Memory B cell (primary cell): Measurements from ENCODE around the gene MYL12B.
A peak's percentile ranks its signal among the peaks of the same experiment; 100 is the strongest.

ENCODE experiments used
- ATAC-seq: fragments of 150-1000 bp; cut with Tn5 transposase; 2 replicates; pipeline ENCODE4 v1.10.0; 2021; ENCODE audit warnings: low read depth, mild to moderate bottlenecking, moderate library complexity
- DNase-seq, 2 donors: peaks; one replicate each; pipeline ENCODE4 v3.0.0; 2022; ENCODE audit warnings: low spot score in 2 of 2
- H3K27ac Mint-ChIP-seq: one replicate; pipeline ENCODE4 v1.8.0; 2022; ENCODE audit warnings: mild to moderate bottlenecking, moderate library complexity, mixed read lengths
- H3K27me3 Mint-ChIP-seq: one replicate; pipeline ENCODE4 v1.8.0; 2022; ENCODE audit warnings: mixed read lengths
- H3K36me3 Mint-ChIP-seq: one replicate; pipeline ENCODE4 v1.8.0; 2022; ENCODE audit warnings: mild to moderate bottlenecking, mixed read lengths
- H3K4me1 Mint-ChIP-seq: one replicate; pipeline ENCODE4 v1.8.0; 2022; ENCODE audit warnings: mixed read lengths
- H3K4me3 Mint-ChIP-seq: one replicate; pipeline ENCODE4 v1.8.0; 2022; ENCODE audit warnings: mild to moderate bottlenecking, moderate library complexity, mixed read lengths
- H3K9me3 Mint-ChIP-seq: one replicate; pipeline ENCODE4 v1.8.0; 2022; ENCODE audit warnings: mixed read lengths

MYL12B gene

GRCh38 chr18:3225588-3225987 lies 36.3 kb upstream of the MYL12B start:
- Mint-ChIP-seq H3K9me3 (no peaks in the 10 kb centered on the region), H3K36me3 (peaks cover 3% of the 10 kb centered on the region), H3K27me3 (peaks cover 1% of the 10 kb centered on the region), H3K4me3 (no peak overlapping the region), H3K27ac (no peak overlapping the region), H3K4me1 (no peaks in the 10 kb centered on the region)
- DNase-seq (no peak), ATAC-seq (no peak)

GRCh38 chr18:3226048-3226447 lies 35.9 kb upstream of the MYL12B start:
- no peak for DNase-seq
- H3K27me3 Mint-ChIP-seq: peaks cover 1% of the 10 kb centered on the region
- no peaks in the 10 kb centered on the region for H3K4me1 Mint-ChIP-seq
- no peak overlapping the region for H3K27ac Mint-ChIP-seq
- H3K9me3 Mint-ChIP-seq: no peaks in the 10 kb centered on the region
- H3K36me3 Mint-ChIP-seq: peaks cover 3% of the 10 kb centered on the region
- ATAC-seq: no peak
- H3K4me3 Mint-ChIP-seq: no peak overlapping the region

- no peak for ATAC-seq
- Mint-ChIP-seq H3K27ac (no peak overlapping the region), H3K36me3 (peaks cover 3% of the 10 kb centered on the region), H3K9me3 (no peaks in the 10 kb centered on the region), H3K4me1 (no peaks in the 10 kb centered on the region), H3K4me3 (no peak overlapping the region), H3K27me3 (peaks cover 1% of the 10 kb centered on the region)
- DNase-seq: no peak
Observed at GRCh38 chr18:3230401-3231334, 31.3 kb upstream of the MYL12B start.

GRCh38 chr18:3233004-3233403 lies 28.9 kb upstream of the MYL12B start:
- Mint-ChIP-seq H3K27me3 (no peaks in the 10 kb centered on the region), H3K9me3 (no peaks in the 10 kb centered on the region), H3K4me3 (no peak overlapping the region), H3K4me1 (no peaks in the 10 kb centered on the region), H3K27ac (no peak overlapping the region), H3K36me3 (no peaks in the 10 kb centered on the region)
- ATAC-seq (no peak), DNase-seq (no peak)

- no peak for DNase-seq
- Mint-ChIP-seq H3K27ac (no peak overlapping the region), H3K27me3 (no peaks in the 10 kb centered on the region), H3K4me1 (no peaks in the 10 kb centered on the region), H3K36me3 (no peaks in the 10 kb centered on the region), H3K4me3 (no peak overlapping the region), H3K9me3 (no peaks in the 10 kb centered on the region)
- no peak for ATAC-seq
Observed at GRCh38 chr18:3233433-3234168, 28.3 kb upstream of the MYL12B start.

- H3K27ac Mint-ChIP-seq: no peak overlapping the region
- peaks cover 3% of the 10 kb centered on the region for H3K4me1 Mint-ChIP-seq
- no peak overlapping the region for H3K4me3 Mint-ChIP-seq
- no peaks in the 10 kb centered on the region for H3K9me3 Mint-ChIP-seq
- H3K36me3 Mint-ChIP-seq: peaks cover 3% of the 10 kb centered on the region
- DNase-seq (no peak), ATAC-seq (no peak)
- H3K27me3 Mint-ChIP-seq: no peaks in the 10 kb centered on the region
Observed at GRCh38 chr18:3234457-3234856, 27.5 kb upstream of the MYL12B start.

GRCh38 chr18:3235846-3236245 lies 26.1 kb upstream of the MYL12B start:
- H3K36me3 Mint-ChIP-seq: peaks cover 8% of the 10 kb centered on the region
- peaks cover 2% of the 10 kb centered on the region for H3K9me3 Mint-ChIP-seq
- no peak for DNase-seq
- no peaks in the 10 kb centered on the region for H3K27me3 Mint-ChIP-seq
- peaks cover 3% of the 10 kb centered on the region for H3K4me1 Mint-ChIP-seq
- no peak overlapping the region for H3K4me3 Mint-ChIP-seq
- ATAC-seq: no peak
- no peak overlapping the region for H3K27ac Mint-ChIP-seq

GRCh38 chr18:3236470-3236869 lies 25.5 kb upstream of the MYL12B start:
- no peak overlapping the region for H3K4me3 Mint-ChIP-seq
- no peaks in the 10 kb centered on the region for H3K27me3 Mint-ChIP-seq
- H3K9me3 Mint-ChIP-seq: peaks cover 2% of the 10 kb centered on the region
- no peak for ATAC-seq
- peaks cover 10% of the 10 kb centered on the region for H3K36me3 Mint-ChIP-seq
- no peak for DNase-seq
- peaks cover 3% of the 10 kb centered on the region for H3K4me1 Mint-ChIP-seq
- no peak overlapping the region for H3K27ac Mint-ChIP-seq

- DNase-seq (no peak), ATAC-seq (no peak)
- H3K4me1 Mint-ChIP-seq: peaks cover 3% of the 10 kb centered on the region
- no peak overlapping the region for H3K27ac Mint-ChIP-seq
- no peaks in the 10 kb centered on the region for H3K27me3 Mint-ChIP-seq
- no peak overlapping the region for H3K4me3 Mint-ChIP-seq
- peaks cover 18% of the 10 kb centered on the region for H3K36me3 Mint-ChIP-seq
- H3K9me3 Mint-ChIP-seq: peaks cover 2% of the 10 kb centered on the region
Observed at GRCh38 chr18:3238742-3239141, 23.2 kb upstream of the MYL12B start.

GRCh38 chr18:3245185-3245564 lies 16.8 kb upstream of the MYL12B start:
- Mint-ChIP-seq H3K27ac (peak overlapping the region; percentile 96), H3K4me1 (peaks cover 16% of the 10 kb centered on the region), H3K9me3 (peaks cover 2% of the 10 kb centered on the region), H3K4me3 (no peak overlapping the region), H3K27me3 (no peaks in the 10 kb centered on the region), H3K36me3 (peaks cover 20% of the 10 kb centered on the region)
- no peak for DNase-seq
- no peak for ATAC-seq

- no peaks in the 10 kb centered on the region for H3K27me3 Mint-ChIP-seq
- peaks cover 19% of the 10 kb centered on the region for H3K36me3 Mint-ChIP-seq
- H3K4me3 Mint-ChIP-seq: peak overlapping the region; percentile 93
- ATAC-seq (peak; percentile 55), DNase-seq (peak; percentile 58 to 65)
- peak overlapping the region; percentile 96 for H3K27ac Mint-ChIP-seq
- H3K4me1 Mint-ChIP-seq: peaks cover 22% of the 10 kb centered on the region
- H3K9me3 Mint-ChIP-seq: no peaks in the 10 kb centered on the region
Observed at GRCh38 chr18:3245853-3246634, 15.9 kb upstream of the MYL12B start.

GRCh38 chr18:3246635-3247239 lies 15.2 kb upstream of the MYL12B start:
- Mint-ChIP-seq H3K4me1 (peaks cover 24% of the 10 kb centered on the region), H3K27me3 (no peaks in the 10 kb centered on the region), H3K36me3 (peaks cover 20% of the 10 kb centered on the region), H3K9me3 (no peaks in the 10 kb centered on the region), H3K4me3 (peak overlapping the region; percentile 93), H3K27ac (peak overlapping the region; percentile 96)
- DNase-seq: peak; percentile 11 to 31
- ATAC-seq: peak; percentile 16

- DNase-seq (peak; percentile 74 to 81), ATAC-seq (peak; percentile 68)
- no peaks in the 10 kb centered on the region for H3K9me3 Mint-ChIP-seq
- peak within 1 kb of the TSS; percentile 96 for H3K27ac Mint-ChIP-seq
- H3K4me3 Mint-ChIP-seq: peak within 1 kb of the TSS; percentile 93
- no peaks in the 10 kb centered on the region for H3K27me3 Mint-ChIP-seq
- peaks cover 14% of the 10 kb centered on the region for H3K36me3 Mint-ChIP-seq
- H3K4me1 Mint-ChIP-seq: peaks cover 27% of the 10 kb centered on the region
Observed at GRCh38 chr18:3247240-3248061, 14.5 kb upstream of the MYL12B start, which contains the start of gene MYL12A. Gene MYL12A (plus strand): TSS chr18:3247801. CDS start chr18:3253248, 5,447 bp downstream.
